ENCODE results near the gene AKAP6. TPM values are rescaled to one million over a fixed set of nuclear protein-coding genes. Genes with fewer than 3 reads are reported as not detected.

The AKAP6 gene
- polyA plus RNA-seq, 1 donor = 8.5 TPM

GRCh38 chr14:32474478-32475195 lies 145.5 kb downstream of the AKAP6 start:
- no peak overlapping the region for H3K27ac ChIP-seq (ENCODE audit: low read length)
- H3K4me3 ChIP-seq (ENCODE audit: low read length) = no peak overlapping the region
- H3K9me3 ChIP-seq (ENCODE audit: control insufficient read depth, low read depth, low read length) = no peaks in the 10 kb centered on the region
- DNase-seq = no peak
- H3K27me3 ChIP-seq (ENCODE audit: control insufficient read depth, insufficient read depth, low read length) = no peaks in the 10 kb centered on the region
- H3K4me1 ChIP-seq (ENCODE audit: control insufficient read depth, insufficient read depth, low read length) = peaks cover 9% of the 10 kb centered on the region
- no peaks in the 10 kb centered on the region for H3K36me3 ChIP-seq (ENCODE audit: control insufficient read depth, insufficient read depth, low read length)
- 100% methylated on average over 1 of the region's 5 CpGs for WGBS (ENCODE audit: insufficient coverage, low lambda C conversion rate)

- WGBS (ENCODE audit: insufficient coverage, low lambda C conversion rate) = 60% methylated on average over 1 of the region's 4 CpGs
- Histone ChIP-seq H3K9me3 (ENCODE audit: control insufficient read depth, low read depth, low read length) (no peaks in the 10 kb centered on the region), H3K4me3 (ENCODE audit: low read length) (no peak overlapping the region), H3K27ac (ENCODE audit: low read length) (no peak overlapping the region), H3K4me1 (ENCODE audit: control insufficient read depth, insufficient read depth, low read length) (peaks cover 8% of the 10 kb centered on the region), H3K36me3 (ENCODE audit: control insufficient read depth, insufficient read depth, low read length) (no peaks in the 10 kb centered on the region), H3K27me3 (ENCODE audit: control insufficient read depth, insufficient read depth, low read length) (no peaks in the 10 kb centered on the region)
- DNase-seq = no peak
Measured at GRCh38 chr14:32476532-32476931, 147.4 kb downstream of the AKAP6 start.

GRCh38 chr14:32477396-32477795 lies 148.3 kb downstream of the AKAP6 start:
- Histone ChIP-seq H3K4me1 (ENCODE audit: control insufficient read depth, insufficient read depth, low read length) (peaks cover 5% of the 10 kb centered on the region), H3K36me3 (ENCODE audit: control insufficient read depth, insufficient read depth, low read length) (no peaks in the 10 kb centered on the region), H3K27me3 (ENCODE audit: control insufficient read depth, insufficient read depth, low read length) (no peaks in the 10 kb centered on the region), H3K9me3 (ENCODE audit: control insufficient read depth, low read depth, low read length) (no peaks in the 10 kb centered on the region), H3K4me3 (ENCODE audit: low read length) (no peak overlapping the region), H3K27ac (ENCODE audit: low read length) (no peak overlapping the region)
- no CpG with 5 or more reads among the region's 3 CpGs for WGBS (ENCODE audit: insufficient coverage, low lambda C conversion rate)
- DNase-seq = no peak

- H3K4me3 ChIP-seq (ENCODE audit: low read length) = no peak overlapping the region
- H3K9me3 ChIP-seq (ENCODE audit: control insufficient read depth, low read depth, low read length) = no peaks in the 10 kb centered on the region
- no peak for DNase-seq
- no CpG with 5 or more reads among the region's 3 CpGs for WGBS (ENCODE audit: insufficient coverage, low lambda C conversion rate)
- H3K36me3 ChIP-seq (ENCODE audit: control insufficient read depth, insufficient read depth, low read length) = no peaks in the 10 kb centered on the region
- peaks cover 4% of the 10 kb centered on the region for H3K4me1 ChIP-seq (ENCODE audit: control insufficient read depth, insufficient read depth, low read length)
- no peaks in the 10 kb centered on the region for H3K27me3 ChIP-seq (ENCODE audit: control insufficient read depth, insufficient read depth, low read length)
- H3K27ac ChIP-seq (ENCODE audit: low read length) = no peak overlapping the region
Measured at GRCh38 chr14:32478050-32478449, 149.0 kb downstream of the AKAP6 start.

GRCh38 chr14:32480337-32480736 lies 151.2 kb downstream of the AKAP6 start:
- H3K4me3 ChIP-seq (ENCODE audit: low read length) = no peak overlapping the region
- no peaks in the 10 kb centered on the region for H3K9me3 ChIP-seq (ENCODE audit: control insufficient read depth, low read depth, low read length)
- no peaks in the 10 kb centered on the region for H3K27me3 ChIP-seq (ENCODE audit: control insufficient read depth, insufficient read depth, low read length)
- no peak overlapping the region for H3K27ac ChIP-seq (ENCODE audit: low read length)
- no peak for DNase-seq
- no CpG with 5 or more reads among the region's 1 CpG for WGBS (ENCODE audit: insufficient coverage, low lambda C conversion rate)
- H3K36me3 ChIP-seq (ENCODE audit: control insufficient read depth, insufficient read depth, low read length) = no peaks in the 10 kb centered on the region
- H3K4me1 ChIP-seq (ENCODE audit: control insufficient read depth, insufficient read depth, low read length) = no peaks in the 10 kb centered on the region

GRCh38 chr14:32481707-32482106 lies 152.6 kb downstream of the AKAP6 start:
- Histone ChIP-seq H3K4me3 (ENCODE audit: low read length) (no peak overlapping the region), H3K36me3 (ENCODE audit: control insufficient read depth, insufficient read depth, low read length) (no peaks in the 10 kb centered on the region), H3K27ac (ENCODE audit: low read length) (no peak overlapping the region), H3K27me3 (ENCODE audit: control insufficient read depth, insufficient read depth, low read length) (no peaks in the 10 kb centered on the region), H3K9me3 (ENCODE audit: control insufficient read depth, low read depth, low read length) (no peaks in the 10 kb centered on the region), H3K4me1 (ENCODE audit: control insufficient read depth, insufficient read depth, low read length) (no peaks in the 10 kb centered on the region)
- no CpG with 5 or more reads among the region's 1 CpG for WGBS (ENCODE audit: insufficient coverage, low lambda C conversion rate)
- DNase-seq = no peak

GRCh38 chr14:32491416-32492016 lies 162.4 kb downstream of the AKAP6 start:
- Histone ChIP-seq H3K27me3 (ENCODE audit: control insufficient read depth, insufficient read depth, low read length) (no peaks in the 10 kb centered on the region), H3K36me3 (ENCODE audit: control insufficient read depth, insufficient read depth, low read length) (no peaks in the 10 kb centered on the region), H3K27ac (ENCODE audit: low read length) (no peak overlapping the region), H3K9me3 (ENCODE audit: control insufficient read depth, low read depth, low read length) (no peaks in the 10 kb centered on the region), H3K4me1 (ENCODE audit: control insufficient read depth, insufficient read depth, low read length) (no peaks in the 10 kb centered on the region), H3K4me3 (ENCODE audit: low read length) (no peak overlapping the region)
- 76% methylated on average over 2 of the region's 3 CpGs for WGBS (ENCODE audit: insufficient coverage, low lambda C conversion rate)
- no peak for DNase-seq

- no peak for DNase-seq
- no peaks in the 10 kb centered on the region for H3K36me3 ChIP-seq (ENCODE audit: control insufficient read depth, insufficient read depth, low read length)
- H3K4me1 ChIP-seq (ENCODE audit: control insufficient read depth, insufficient read depth, low read length) = no peaks in the 10 kb centered on the region
- no peaks in the 10 kb centered on the region for H3K27me3 ChIP-seq (ENCODE audit: control insufficient read depth, insufficient read depth, low read length)
- no peaks in the 10 kb centered on the region for H3K9me3 ChIP-seq (ENCODE audit: control insufficient read depth, low read depth, low read length)
- no peak overlapping the region for H3K27ac ChIP-seq (ENCODE audit: low read length)
- no peak overlapping the region for H3K4me3 ChIP-seq (ENCODE audit: low read length)
Measured at GRCh38 chr14:32492457-32492856, 163.4 kb downstream of the AKAP6 start.

- H3K36me3 ChIP-seq (ENCODE audit: control insufficient read depth, insufficient read depth, low read length) = no peaks in the 10 kb centered on the region
- no peaks in the 10 kb centered on the region for H3K4me1 ChIP-seq (ENCODE audit: control insufficient read depth, insufficient read depth, low read length)
- H3K27me3 ChIP-seq (ENCODE audit: control insufficient read depth, insufficient read depth, low read length) = no peaks in the 10 kb centered on the region
- DNase-seq = no peak
- H3K27ac ChIP-seq (ENCODE audit: low read length) = no peak overlapping the region
- 40% methylated on average over 1 of the region's 5 CpGs for WGBS (ENCODE audit: insufficient coverage, low lambda C conversion rate)
- H3K4me3 ChIP-seq (ENCODE audit: low read length) = no peak overlapping the region
- H3K9me3 ChIP-seq (ENCODE audit: control insufficient read depth, low read depth, low read length) = no peaks in the 10 kb centered on the region
Measured at GRCh38 chr14:32494609-32495434, 165.7 kb downstream of the AKAP6 start.

GRCh38 chr14:32495435-32495734 lies 166.3 kb downstream of the AKAP6 start:
- no peaks in the 10 kb centered on the region for H3K4me1 ChIP-seq (ENCODE audit: control insufficient read depth, insufficient read depth, low read length)
- H3K27ac ChIP-seq (ENCODE audit: low read length) = no peak overlapping the region
- H3K9me3 ChIP-seq (ENCODE audit: control insufficient read depth, low read depth, low read length) = no peaks in the 10 kb centered on the region
- no peak overlapping the region for H3K4me3 ChIP-seq (ENCODE audit: low read length)
- H3K27me3 ChIP-seq (ENCODE audit: control insufficient read depth, insufficient read depth, low read length) = no peaks in the 10 kb centered on the region
- 90% methylated on average over 2 of the region's 6 CpGs for WGBS (ENCODE audit: insufficient coverage, low lambda C conversion rate)
- no peaks in the 10 kb centered on the region for H3K36me3 ChIP-seq (ENCODE audit: control insufficient read depth, insufficient read depth, low read length)
- DNase-seq = no peak

Measured in large intestine (tissue), 3 donors.